ENCODE results near the gene SH3RF3. TPM values are rescaled to one million over a fixed set of nuclear protein-coding genes. Genes with fewer than 3 reads are reported as not detected.

The SH3RF3 gene
- total RNA-seq, 1 experiment from 2014 or later: not detected

DNA sequence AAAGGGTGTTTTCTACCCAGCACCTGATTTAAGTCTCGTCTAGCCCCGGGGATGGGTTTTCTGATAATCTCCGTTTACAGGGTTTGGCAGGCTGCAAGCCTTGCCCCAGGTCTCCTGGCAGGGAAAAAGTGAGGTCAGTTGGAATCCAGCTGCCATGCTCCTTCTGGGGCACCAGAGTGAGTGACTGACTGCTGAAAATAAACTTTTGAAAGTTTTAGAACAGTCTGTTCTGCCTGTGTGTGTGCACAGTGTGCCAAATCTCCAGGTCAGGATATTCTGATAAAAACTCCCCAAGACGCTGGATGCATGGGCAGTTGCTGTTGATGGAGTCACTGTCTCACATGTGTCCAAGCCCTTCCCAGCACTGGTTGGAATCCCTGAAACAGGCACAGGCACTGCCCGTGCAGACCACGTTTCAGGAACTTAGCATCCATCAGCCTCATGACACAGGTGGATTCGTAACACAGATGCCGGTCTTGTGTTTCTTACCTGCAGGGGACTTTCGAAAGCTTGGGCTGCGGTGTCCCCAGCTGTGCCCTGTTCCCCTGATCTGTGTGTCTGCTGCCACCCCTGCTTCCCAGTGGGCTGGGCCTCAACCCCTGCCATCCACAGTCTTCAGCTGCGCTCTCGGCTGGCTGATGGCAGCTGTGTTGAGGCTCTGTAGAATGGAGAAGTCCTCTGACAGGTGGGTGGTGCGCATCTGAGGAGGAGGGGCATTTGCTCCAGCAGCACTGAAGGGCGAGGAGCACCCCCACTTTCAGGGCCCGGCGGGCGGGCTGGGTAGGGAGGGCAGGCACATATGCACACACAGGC lies 65.0 kb downstream of the SH3RF3 start (continued):
- TF ChIP-seq, protein P1, sequence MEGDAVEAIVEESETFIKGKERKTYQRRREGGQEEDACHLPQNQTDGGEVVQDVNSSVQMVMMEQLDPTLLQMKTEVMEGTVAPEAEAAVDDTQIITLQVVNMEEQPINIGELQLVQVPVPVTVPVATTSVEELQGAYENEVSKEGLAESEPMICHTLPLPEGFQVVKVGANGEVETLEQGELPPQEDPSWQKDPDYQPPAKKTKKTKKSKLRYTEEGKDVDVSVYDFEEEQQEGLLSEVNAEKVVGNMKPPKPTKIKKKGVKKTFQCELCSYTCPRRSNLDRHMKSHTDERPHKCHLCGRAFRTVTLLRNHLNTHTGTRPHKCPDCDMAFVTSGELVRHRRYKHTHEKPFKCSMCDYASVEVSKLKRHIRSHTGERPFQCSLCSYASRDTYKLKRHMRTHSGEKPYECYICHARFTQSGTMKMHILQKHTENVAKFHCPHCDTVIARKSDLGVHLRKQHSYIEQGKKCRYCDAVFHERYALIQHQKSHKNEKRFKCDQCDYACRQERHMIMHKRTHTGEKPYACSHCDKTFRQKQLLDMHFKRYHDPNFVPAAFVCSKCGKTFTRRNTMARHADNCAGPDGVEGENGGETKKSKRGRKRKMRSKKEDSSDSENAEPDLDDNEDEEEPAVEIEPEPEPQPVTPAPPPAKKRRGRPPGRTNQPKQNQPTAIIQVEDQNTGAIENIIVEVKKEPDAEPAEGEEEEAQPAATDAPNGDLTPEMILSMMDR (IDR thresholded peaks at IDR 0.05 in 2 of 3, conservative IDR thresholded peaks at IDR 0.05 in 1 of 3; ENCODE audit: borderline replicate concordance in 1 of 3, insufficient read depth in 1 of 3, low read depth in 2 of 3, low read length in 2 of 3): no peak

DNA sequence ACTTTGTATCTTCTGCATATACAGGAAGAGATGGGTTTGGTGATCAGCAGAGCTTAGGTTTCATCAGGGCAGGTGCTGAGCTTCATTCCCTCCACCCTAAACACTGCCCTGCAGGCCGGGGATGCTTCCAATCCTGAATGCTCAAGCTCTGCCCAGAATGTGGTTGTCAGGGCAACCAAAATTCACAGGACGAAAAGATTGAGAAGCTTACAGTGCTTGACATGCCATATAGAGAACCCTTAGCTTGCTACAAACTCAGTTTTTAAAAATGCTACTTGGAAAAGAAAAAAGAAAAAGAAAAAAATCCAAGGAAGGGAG lies 65.6 kb downstream of the SH3RF3 start:
- Histone ChIP-seq H3K79me2 (ENCODE audit: insufficient read depth, low read length) (no peaks in the 10 kb centered on the region), H3K9ac (ENCODE audit: low read length) (no peak overlapping the region), H3K9me2 (ENCODE audit: insufficient read depth) (no peaks in the 10 kb centered on the region), H3K4me2 (ENCODE audit: low read length) (no peak overlapping the region), H3K27ac (ENCODE audit: low read depth, low read length) (no peak overlapping the region), H3K9me3 (ENCODE audit: control insufficient read depth in 1 of 2, insufficient read depth in 1 of 2, low read depth in 1 of 2, low read length in 2 of 2) (no peaks in the 10 kb centered on the region), H2AFZ (ENCODE audit: low read depth, low read length, poor library complexity, severe bottlenecking) (no peak overlapping the region), H3K4me1 (ENCODE audit: control insufficient read depth in 1 of 2, insufficient read depth in 2 of 2, low read length in 2 of 2) (no peaks in the 10 kb centered on the region), H4K20me1 (ENCODE audit: insufficient read depth) (no peaks in the 10 kb centered on the region), H3K4me3 (replicated peaks in 1 of 2; ENCODE audit: low read depth in 1 of 2, low read length in 2 of 2) (no peak overlapping the region), H3K27me3 (ENCODE audit: insufficient read depth, low read length) (peaks cover 13% of the 10 kb centered on the region; the same call in 1 of the 2 replicates), H3K36me3 (ENCODE audit: control insufficient read depth in 1 of 2, insufficient read depth in 2 of 2, low read length in 2 of 2) (no peaks in the 10 kb centered on the region)
- ATAC-seq: no peak
- POLR2A ChIA-PET: no interaction called here
- TF ChIP-seq, protein P2, sequence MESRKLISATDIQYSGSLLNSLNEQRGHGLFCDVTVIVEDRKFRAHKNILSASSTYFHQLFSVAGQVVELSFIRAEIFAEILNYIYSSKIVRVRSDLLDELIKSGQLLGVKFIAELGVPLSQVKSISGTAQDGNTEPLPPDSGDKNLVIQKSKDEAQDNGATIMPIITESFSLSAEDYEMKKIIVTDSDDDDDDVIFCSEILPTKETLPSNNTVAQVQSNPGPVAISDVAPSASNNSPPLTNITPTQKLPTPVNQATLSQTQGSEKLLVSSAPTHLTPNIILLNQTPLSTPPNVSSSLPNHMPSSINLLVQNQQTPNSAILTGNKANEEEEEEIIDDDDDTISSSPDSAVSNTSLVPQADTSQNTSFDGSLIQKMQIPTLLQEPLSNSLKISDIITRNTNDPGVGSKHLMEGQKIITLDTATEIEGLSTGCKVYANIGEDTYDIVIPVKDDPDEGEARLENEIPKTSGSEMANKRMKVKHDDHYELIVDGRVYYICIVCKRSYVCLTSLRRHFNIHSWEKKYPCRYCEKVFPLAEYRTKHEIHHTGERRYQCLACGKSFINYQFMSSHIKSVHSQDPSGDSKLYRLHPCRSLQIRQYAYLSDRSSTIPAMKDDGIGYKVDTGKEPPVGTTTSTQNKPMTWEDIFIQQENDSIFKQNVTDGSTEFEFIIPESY (IDR thresholded peaks at IDR 0.05; ENCODE audit: extremely low read depth, insufficient replicate concordance, low read length): no peak
- TF ChIP-seq SRF (IDR thresholded peaks at IDR 0.05; ENCODE audit: low read depth): no peak
- TF ChIP-seq FOSL1 (IDR thresholded peaks at IDR 0.05; ENCODE audit: low read depth): no peak
- no peak for TF ChIP-seq ZFX (IDR thresholded peaks at IDR 0.05)
- TF ChIP-seq, protein P3, sequence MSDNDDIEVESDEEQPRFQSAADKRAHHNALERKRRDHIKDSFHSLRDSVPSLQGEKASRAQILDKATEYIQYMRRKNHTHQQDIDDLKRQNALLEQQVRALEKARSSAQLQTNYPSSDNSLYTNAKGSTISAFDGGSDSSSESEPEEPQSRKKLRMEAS (IDR thresholded peaks at IDR 0.05): no peak
- TF ChIP-seq POLR2AphosphoS5 (IDR thresholded peaks at IDR 0.05; ENCODE audit: low read depth, low read length): no peak
- no peak for TF ChIP-seq SP1 (IDR thresholded peaks at IDR 0.05; ENCODE audit: low read depth)
- no peak for TF ChIP-seq YY1 (IDR thresholded peaks at IDR 0.05; ENCODE audit: extremely low read depth, insufficient replicate concordance, low read depth, low read length)
- no peak for TF ChIP-seq SIN3A (IDR thresholded peaks at IDR 0.05; ENCODE audit: low read depth)
- TF ChIP-seq JUND (IDR thresholded peaks at IDR 0.05): no peak
- intact Hi-C loops (cut with micrococcal nuclease): no loop called here
- CTCF ChIA-PET: no interaction called here
- DNase-seq (ENCODE audit: low read depth, low spot score): no peak
- RAD21 ChIA-PET (ENCODE audit: low non-redundant PET in 1 of 2, low total read pairs in 2 of 2, uncharacterized antibody in 2 of 2, unreplicated experiment in 2 of 2): no interaction called here
- BruUV-seq (replicated peaks): no TSS peak

Data from HCT116 (cell line).